ENCODE results near the gene FCRL6. TPM values are rescaled to one million over a fixed set of nuclear protein-coding genes. Genes with fewer than 3 reads are reported as not detected.

Gene FCRL6
- total and polyA plus RNA-seq, 2 donors = 0.33 to 0.57 TPM

DNA sequence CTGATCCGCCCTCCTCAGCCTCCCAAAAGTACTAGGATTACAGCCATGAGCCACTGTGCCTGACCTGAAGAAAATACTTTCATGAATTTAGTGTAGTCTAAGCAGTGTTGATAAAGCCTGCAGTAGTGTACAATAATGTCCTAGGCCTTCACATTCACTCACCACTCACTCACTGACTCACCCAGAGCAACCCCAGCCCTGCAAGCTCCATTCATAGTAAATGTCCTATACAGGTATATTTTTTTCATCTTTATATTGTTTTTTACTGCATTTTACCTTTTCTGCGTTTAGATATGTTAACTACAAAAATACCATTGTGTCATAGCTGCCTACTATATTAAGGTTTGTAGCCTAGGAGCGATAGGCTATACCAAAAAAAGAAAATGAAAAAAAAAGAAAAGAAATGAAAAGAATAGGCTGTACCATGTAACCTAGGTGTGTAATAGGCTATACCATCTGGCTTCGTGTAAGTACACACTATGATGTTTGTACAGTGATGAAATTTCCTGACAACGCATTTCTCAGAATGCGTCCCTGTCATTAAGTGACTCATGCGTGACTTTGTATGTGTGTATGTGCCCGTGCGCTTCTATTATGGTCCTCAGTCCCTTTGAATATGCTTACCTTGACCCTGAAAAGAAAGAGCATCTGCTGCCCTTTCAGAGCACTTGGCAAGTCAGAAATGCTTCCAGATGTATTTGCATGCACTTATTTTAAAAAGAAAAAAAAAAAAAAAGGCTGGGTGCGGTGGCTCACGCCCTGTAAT is 15.3 kb downstream of the FCRL6 start:
- no peak for DNase-seq (ENCODE audit: low read depth in 6 of 9, low spot score in 9 of 9)
- H3K4me3 ChIP-seq (ENCODE audit: low read length in 2 of 2) = no peak overlapping the region
- no peak overlapping the region for H3K27ac ChIP-seq (ENCODE audit: low read depth in 1 of 2, low read length in 1 of 2)
- H3K9me3 ChIP-seq (ENCODE audit: control insufficient read depth in 2 of 2, insufficient read depth in 1 of 2, low read length in 1 of 2) = no peaks in the 10 kb centered on the region
- H3K36me3 ChIP-seq (ENCODE audit: control insufficient read depth in 2 of 2, insufficient read depth in 2 of 2, low read length in 1 of 2) = no peaks in the 10 kb centered on the region
- WGBS = 91% methylated on average over 11 of the region's 11 CpGs
- H3K4me1 ChIP-seq (ENCODE audit: control insufficient read depth in 2 of 2, insufficient read depth in 2 of 2, low read length in 2 of 2) = no peaks in the 10 kb centered on the region
- peaks cover 0 to 5% of the 10 kb centered on the region in 2 donors for H3K27me3 ChIP-seq (ENCODE audit: control insufficient read depth in 2 of 2, insufficient read depth in 1 of 2, low read length in 1 of 2)

DNA sequence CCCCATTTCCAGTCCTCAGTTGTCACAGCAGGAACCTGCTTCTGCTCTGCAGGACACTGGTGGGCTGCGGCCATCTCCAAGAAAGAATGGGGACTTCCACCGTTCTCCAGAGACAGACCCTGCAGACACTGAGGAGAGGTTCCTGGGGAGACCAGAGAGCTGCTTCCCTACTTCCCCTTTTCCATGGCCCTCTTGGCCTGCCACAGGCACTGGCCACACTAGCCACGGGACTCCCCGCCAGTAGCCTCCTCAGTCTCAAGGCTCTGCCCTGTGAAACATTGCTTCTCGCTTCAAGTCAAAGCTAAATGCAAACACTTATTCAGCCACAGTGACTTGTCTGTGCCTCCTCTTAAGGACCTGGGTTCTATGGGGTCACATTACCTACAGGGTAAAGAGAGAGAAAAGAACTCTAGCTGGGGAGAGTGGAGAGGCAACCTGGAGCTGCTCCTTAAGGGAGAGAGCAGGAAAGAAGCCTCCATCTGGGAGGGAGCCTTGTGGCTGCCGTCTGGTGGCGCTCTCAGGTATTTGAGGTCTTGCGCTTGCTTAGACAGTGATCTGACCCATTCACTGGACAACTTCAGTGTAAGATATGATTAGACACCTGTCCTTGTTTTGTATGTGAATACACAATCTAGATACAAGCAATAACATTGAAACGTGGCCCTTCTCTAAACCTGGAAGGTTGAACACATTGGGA is 19.2 kb downstream of the FCRL6 start:
- WGBS = 56% methylated on average over 9 of the region's 9 CpGs
- DNase-seq (ENCODE audit: low read depth in 6 of 9, low spot score in 9 of 9) = peak in 1 of 9 donors; percentile 28
- no peak overlapping the region for H3K4me3 ChIP-seq (ENCODE audit: low read length in 2 of 2)
- H3K36me3 ChIP-seq (ENCODE audit: control insufficient read depth in 2 of 2, insufficient read depth in 2 of 2, low read length in 1 of 2) = no peaks in the 10 kb centered on the region
- peaks cover 2 to 10% of the 10 kb centered on the region in 2 donors for H3K4me1 ChIP-seq (ENCODE audit: control insufficient read depth in 2 of 2, insufficient read depth in 2 of 2, low read length in 2 of 2)
- peaks cover 0 to 10% of the 10 kb centered on the region in 2 donors for H3K27me3 ChIP-seq (ENCODE audit: control insufficient read depth in 2 of 2, insufficient read depth in 1 of 2, low read length in 1 of 2)
- no peaks in the 10 kb centered on the region for H3K9me3 ChIP-seq (ENCODE audit: control insufficient read depth in 2 of 2, insufficient read depth in 1 of 2, low read length in 1 of 2)
- no peak overlapping the region for H3K27ac ChIP-seq (ENCODE audit: low read depth in 1 of 2, low read length in 1 of 2)

DNA sequence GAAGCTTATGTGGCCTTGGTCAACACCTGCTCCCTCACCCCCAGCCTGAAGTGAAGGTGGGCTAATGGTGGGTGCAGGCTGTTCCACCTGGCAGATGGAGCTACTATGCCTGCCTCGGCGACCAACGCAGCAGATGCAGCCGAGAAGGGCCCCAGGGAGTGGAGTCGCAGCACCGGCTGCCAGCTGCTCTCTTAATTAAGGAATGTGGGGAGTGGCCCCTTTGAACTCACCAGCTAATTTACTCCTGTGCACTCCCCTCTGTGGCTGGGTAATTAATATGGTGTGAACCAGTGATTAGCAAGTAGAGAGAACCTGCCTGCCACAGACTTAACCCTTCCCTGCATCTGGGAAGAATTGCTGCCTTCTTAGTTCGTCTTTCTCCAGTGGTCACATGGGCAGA is 21.2 kb downstream of the FCRL6 start:
- Histone ChIP-seq H3K27ac (ENCODE audit: low read depth in 1 of 2, low read length in 1 of 2) (no peak overlapping the region), H3K27me3 (ENCODE audit: control insufficient read depth in 2 of 2, insufficient read depth in 1 of 2, low read length in 1 of 2) (peaks cover 0 to 10% of the 10 kb centered on the region in 2 donors), H3K4me1 (ENCODE audit: control insufficient read depth in 2 of 2, insufficient read depth in 2 of 2, low read length in 2 of 2) (peaks cover 9 to 25% of the 10 kb centered on the region in 2 donors), H3K36me3 (ENCODE audit: control insufficient read depth in 2 of 2, insufficient read depth in 2 of 2, low read length in 1 of 2) (no peaks in the 10 kb centered on the region), H3K9me3 (ENCODE audit: control insufficient read depth in 2 of 2, insufficient read depth in 1 of 2, low read length in 1 of 2) (no peaks in the 10 kb centered on the region), H3K4me3 (ENCODE audit: low read length in 2 of 2) (no peak overlapping the region)
- no peak for DNase-seq (ENCODE audit: low read depth in 6 of 9, low spot score in 9 of 9)
- WGBS = 85% methylated on average over 7 of the region's 7 CpGs

DNA sequence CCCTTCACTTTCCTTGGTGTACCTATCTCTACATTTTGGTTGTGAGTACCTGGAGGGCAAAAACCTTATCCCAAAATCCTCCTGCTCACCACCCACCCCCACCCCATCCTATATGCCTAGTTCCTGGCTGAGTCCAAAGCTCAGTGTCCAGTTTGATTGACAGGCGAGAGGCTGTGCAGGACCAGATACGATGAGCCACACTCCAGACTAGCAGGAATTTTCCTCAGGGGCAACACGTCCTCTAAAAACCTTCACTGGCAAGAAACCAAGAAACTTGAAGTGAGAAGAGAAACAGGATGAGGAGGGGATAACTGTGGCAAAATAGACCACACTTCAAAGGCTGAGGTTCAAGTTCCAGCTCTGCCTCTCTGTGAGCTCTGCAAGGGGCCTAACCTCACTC is 23.4 kb downstream of the FCRL6 start:
- Histone ChIP-seq H3K27me3 (ENCODE audit: control insufficient read depth in 2 of 2, insufficient read depth in 1 of 2, low read length in 1 of 2) (peaks cover 0 to 10% of the 10 kb centered on the region in 2 donors), H3K36me3 (ENCODE audit: control insufficient read depth in 2 of 2, insufficient read depth in 2 of 2, low read length in 1 of 2) (no peaks in the 10 kb centered on the region), H3K9me3 (ENCODE audit: control insufficient read depth in 2 of 2, insufficient read depth in 1 of 2, low read length in 1 of 2) (no peaks in the 10 kb centered on the region), H3K27ac (ENCODE audit: low read depth in 1 of 2, low read length in 1 of 2) (peak overlapping the region in 1 of 2 donors; percentile 9), H3K4me1 (ENCODE audit: control insufficient read depth in 2 of 2, insufficient read depth in 2 of 2, low read length in 2 of 2) (peaks cover 9 to 27% of the 10 kb centered on the region in 2 donors), H3K4me3 (ENCODE audit: low read length in 2 of 2) (no peak overlapping the region)
- peak in 1 of 9 donors; percentile 9 for DNase-seq (ENCODE audit: low read depth in 6 of 9, low spot score in 9 of 9)
- 49% methylated on average over 3 of the region's 3 CpGs for WGBS

DNA sequence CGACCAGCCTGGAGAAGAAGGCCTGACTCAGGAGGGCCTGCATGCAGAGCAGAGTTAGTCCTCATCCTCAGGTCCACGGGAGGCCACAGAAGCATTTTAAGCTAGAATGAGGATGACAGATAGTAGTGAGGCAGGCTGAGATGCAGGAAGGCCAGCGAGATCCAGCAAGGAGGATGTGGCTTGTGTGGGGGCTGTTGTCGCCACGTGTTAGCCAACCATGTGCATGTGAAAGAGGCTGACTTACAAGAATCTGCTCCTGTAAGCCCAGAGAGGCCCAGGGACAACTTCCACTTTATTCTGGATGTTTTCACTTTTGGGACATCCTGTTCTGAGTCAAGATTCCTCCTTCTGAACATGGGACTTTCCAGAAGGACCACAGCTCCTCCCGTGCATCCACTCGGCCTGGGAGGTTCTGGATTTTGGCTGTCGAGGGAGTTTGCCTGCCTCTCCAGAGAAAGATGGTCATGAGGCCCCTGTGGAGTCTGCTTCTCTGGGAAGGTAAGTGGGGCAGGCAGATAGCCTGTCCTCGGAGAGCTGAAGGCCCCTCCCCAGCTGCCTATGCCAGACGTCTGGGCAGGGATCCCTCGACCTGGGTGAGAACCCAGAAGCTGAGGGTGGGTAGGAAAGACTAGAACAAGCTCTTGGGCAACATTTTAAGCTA is 24.4 kb downstream of the FCRL6 start, which contains the start of gene SLAMF8:
Gene SLAMF8, plus strand, starts transcription at position 433 of the 661 bp plus-strand sequence. Its CDS starts 26 bp downstream, at position 459.
- 65% methylated on average over 11 of the region's 11 CpGs for WGBS

DNA sequence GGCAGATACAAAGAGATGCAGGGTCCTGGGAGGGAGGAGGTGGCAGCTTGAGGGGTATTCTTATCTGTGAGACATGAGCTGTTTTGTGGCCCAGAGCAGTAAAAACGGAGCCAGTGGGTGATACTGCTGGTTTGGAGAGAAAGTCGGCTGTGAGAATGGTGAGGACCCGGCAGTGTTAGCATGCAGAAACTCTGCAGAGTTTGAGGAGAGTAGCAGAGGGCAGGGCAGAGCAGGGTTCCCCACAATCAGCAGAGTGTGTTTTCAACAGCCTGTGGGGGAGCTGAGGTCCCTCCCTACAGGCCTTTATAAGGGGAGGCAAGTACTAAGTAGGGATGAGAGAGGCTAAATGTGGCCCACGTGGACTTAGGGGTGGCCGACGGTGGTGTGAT is 24.9 kb downstream of the FCRL6 start:
- H3K27ac ChIP-seq (ENCODE audit: low read depth in 1 of 2, low read length in 1 of 2) = peak overlapping the region in 1 of 2 donors; percentile 31
- WGBS = 98% methylated on average over 6 of the region's 6 CpGs
- DNase-seq (ENCODE audit: low read depth in 6 of 9, low spot score in 9 of 9) = no peak
- H3K4me3 ChIP-seq (ENCODE audit: low read length in 2 of 2) = no peak overlapping the region
- H3K9me3 ChIP-seq (ENCODE audit: control insufficient read depth in 2 of 2, insufficient read depth in 1 of 2, low read length in 1 of 2) = no peaks in the 10 kb centered on the region
- H3K36me3 ChIP-seq (ENCODE audit: control insufficient read depth in 2 of 2, insufficient read depth in 2 of 2, low read length in 1 of 2) = no peaks in the 10 kb centered on the region
- peaks cover 9 to 27% of the 10 kb centered on the region in 2 donors for H3K4me1 ChIP-seq (ENCODE audit: control insufficient read depth in 2 of 2, insufficient read depth in 2 of 2, low read length in 2 of 2)
- peaks cover 0 to 6% of the 10 kb centered on the region in 2 donors for H3K27me3 ChIP-seq (ENCODE audit: control insufficient read depth in 2 of 2, insufficient read depth in 1 of 2, low read length in 1 of 2)

More for the DNA sequence above, 24.4 kb downstream of the FCRL6 start, which contains the start of gene SLAMF8:
- Histone ChIP-seq H3K27me3 (ENCODE audit: control insufficient read depth in 2 of 2, insufficient read depth in 1 of 2, low read length in 1 of 2) (peaks cover 0 to 6% of the 10 kb centered on the region in 2 donors), H3K9me3 (ENCODE audit: control insufficient read depth in 2 of 2, insufficient read depth in 1 of 2, low read length in 1 of 2) (no peaks in the 10 kb centered on the region), H3K4me1 (ENCODE audit: control insufficient read depth in 2 of 2, insufficient read depth in 2 of 2, low read length in 2 of 2) (peaks cover 9 to 27% of the 10 kb centered on the region in 2 donors), H3K27ac (ENCODE audit: low read depth in 1 of 2, low read length in 1 of 2) (peak within 1 kb of the TSS in 1 of 2 donors; percentile 31), H3K36me3 (ENCODE audit: control insufficient read depth in 2 of 2, insufficient read depth in 2 of 2, low read length in 1 of 2) (no peaks in the 10 kb centered on the region), H3K4me3 (ENCODE audit: low read length in 2 of 2) (no peak within 1 kb of the TSS)
- DNase-seq (ENCODE audit: low read depth in 6 of 9, low spot score in 9 of 9) = peak in 5 of 9 donors; percentile 12 to 57 (median 18)

DNA sequence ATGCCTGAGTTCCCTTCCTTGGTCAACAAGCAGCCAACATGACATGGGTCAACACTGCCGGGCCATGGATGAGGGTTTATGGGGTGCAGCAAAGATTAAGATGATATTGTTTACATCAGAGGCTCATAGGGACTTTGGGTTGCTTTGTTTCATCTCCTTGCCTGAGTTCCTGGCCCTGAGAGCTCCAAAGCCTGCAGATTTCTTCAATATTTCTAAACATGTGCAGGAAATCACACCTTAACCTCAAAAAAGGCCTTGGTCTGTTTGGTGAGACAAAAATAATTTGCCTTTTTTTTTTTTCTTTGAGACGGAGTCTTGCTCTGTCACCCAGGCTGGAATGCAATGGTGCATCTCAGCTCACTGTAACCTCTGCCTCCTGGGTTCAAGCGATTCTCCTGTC is 25.4 kb downstream of the FCRL6 start:
- H3K36me3 ChIP-seq (ENCODE audit: control insufficient read depth in 2 of 2, insufficient read depth in 2 of 2, low read length in 1 of 2) = no peaks in the 10 kb centered on the region
- H3K4me3 ChIP-seq (ENCODE audit: low read length in 2 of 2) = no peak overlapping the region
- H3K27me3 ChIP-seq (ENCODE audit: control insufficient read depth in 2 of 2, insufficient read depth in 1 of 2, low read length in 1 of 2) = peaks cover 0 to 6% of the 10 kb centered on the region in 2 donors
- H3K4me1 ChIP-seq (ENCODE audit: control insufficient read depth in 2 of 2, insufficient read depth in 2 of 2, low read length in 2 of 2) = peaks cover 9 to 27% of the 10 kb centered on the region in 2 donors
- H3K27ac ChIP-seq (ENCODE audit: low read depth in 1 of 2, low read length in 1 of 2) = no peak overlapping the region
- H3K9me3 ChIP-seq (ENCODE audit: control insufficient read depth in 2 of 2, insufficient read depth in 1 of 2, low read length in 1 of 2) = no peaks in the 10 kb centered on the region
- WGBS = 83% methylated on average over 3 of the region's 3 CpGs
- DNase-seq (ENCODE audit: low read depth in 6 of 9, low spot score in 9 of 9) = peak in 1 of 9 donors; percentile 11

DNA sequence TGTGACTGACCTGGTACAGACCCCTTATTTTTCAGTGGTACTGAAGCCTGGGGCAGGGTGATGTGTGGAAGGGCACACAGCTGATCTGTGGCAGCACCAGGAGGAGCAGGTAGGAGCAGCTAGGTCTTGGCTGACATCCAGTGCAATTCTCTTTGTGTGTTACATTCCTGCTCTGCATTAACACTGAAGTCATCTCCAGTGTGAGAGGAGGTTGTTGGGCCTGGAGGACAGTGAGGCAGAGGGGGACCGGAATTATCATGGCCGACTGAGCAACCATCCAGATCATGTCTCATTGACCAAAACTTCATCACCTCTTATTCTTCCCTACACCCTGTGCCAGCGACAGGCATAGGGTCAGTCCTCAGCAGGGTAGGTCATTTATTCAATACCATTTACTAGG is 26.0 kb downstream of the FCRL6 start:
- 82% methylated on average over 3 of the region's 3 CpGs for WGBS
- H3K27me3 ChIP-seq (ENCODE audit: control insufficient read depth in 2 of 2, insufficient read depth in 1 of 2, low read length in 1 of 2) = peaks cover 0 to 1% of the 10 kb centered on the region in 2 donors
- H3K36me3 ChIP-seq (ENCODE audit: control insufficient read depth in 2 of 2, insufficient read depth in 2 of 2, low read length in 1 of 2) = no peaks in the 10 kb centered on the region
- no peaks in the 10 kb centered on the region for H3K9me3 ChIP-seq (ENCODE audit: control insufficient read depth in 2 of 2, insufficient read depth in 1 of 2, low read length in 1 of 2)
- DNase-seq (ENCODE audit: low read depth in 6 of 9, low spot score in 9 of 9) = no peak
- no peak overlapping the region for H3K4me3 ChIP-seq (ENCODE audit: low read length in 2 of 2)
- H3K27ac ChIP-seq (ENCODE audit: low read depth in 1 of 2, low read length in 1 of 2) = no peak overlapping the region
- H3K4me1 ChIP-seq (ENCODE audit: control insufficient read depth in 2 of 2, insufficient read depth in 2 of 2, low read length in 2 of 2) = peaks cover 9 to 27% of the 10 kb centered on the region in 2 donors
